ENCODE results near the gene PPM1D. TPM values are rescaled to one million over a fixed set of nuclear protein-coding genes. Genes with fewer than 3 reads are reported as not detected.
A peak's percentile ranks its signal among the peaks of the same experiment; 100 is the strongest.

The PPM1D gene
- total and polyA plus RNA-seq, 10 donors = 2.7 to 19.8 (median 16.1) TPM

DNA sequence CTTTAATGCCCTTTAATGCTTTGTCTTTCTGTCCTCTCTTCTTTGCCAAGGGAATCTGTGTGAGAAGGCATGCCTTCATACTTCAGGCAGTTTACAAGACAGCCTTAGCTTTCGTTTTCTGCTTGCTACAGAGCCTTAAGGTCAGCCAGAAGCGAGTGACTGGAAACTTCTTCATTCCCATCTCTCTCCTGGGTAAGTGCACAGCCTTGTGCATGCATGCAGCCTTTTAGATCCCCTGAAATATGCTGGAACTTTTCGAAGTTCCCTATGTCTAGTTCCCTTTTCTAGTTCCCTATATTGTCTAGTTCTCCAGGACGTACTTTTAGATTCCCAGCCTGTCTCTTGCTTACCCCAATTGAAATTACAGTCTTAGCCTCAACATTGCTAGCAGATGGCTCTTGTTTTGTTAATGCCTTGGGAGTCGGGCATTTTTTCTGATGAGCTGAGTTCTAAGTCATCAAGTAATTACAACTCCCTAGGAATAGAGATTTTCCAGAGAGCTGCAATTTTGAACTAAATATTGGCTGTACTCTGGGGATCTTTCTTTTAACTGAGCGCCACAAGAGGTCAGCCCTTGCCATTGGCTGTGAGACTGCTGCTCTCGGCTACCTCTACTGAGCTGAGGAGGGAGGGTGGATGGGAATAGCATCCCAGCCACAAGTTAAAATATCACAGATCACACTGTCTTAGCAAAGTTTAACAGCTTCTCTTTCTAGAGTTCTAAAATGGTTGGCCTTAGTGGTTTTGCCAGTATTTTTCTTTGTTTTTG is 22.7 kb upstream of the PPM1D start:
- Histone ChIP-seq H3K9me3 (no peaks in the 10 kb centered on the region), H3K27me3 (replicated peaks in 1 of 7) (no peaks in the 10 kb centered on the region), H3K27ac (peak overlapping the region in 7 of 8 donors; percentile 22 to 64 (median 53)), H3K36me3 (no peaks in the 10 kb centered on the region), H3K4me3 (peak overlapping the region in 5 of 8 donors; percentile 0 to 41 (median 10)), H3K4me1 (peaks cover 0 to 40% (median 13%) of the 10 kb centered on the region in 6 donors)
- TF ChIP-seq POLR2AphosphoS5 (IDR thresholded peaks at IDR 0.05) = no peak
- TF ChIP-seq POLR2A (IDR thresholded peaks at IDR 0.05) = no peak
- TF ChIP-seq, protein P1, sequence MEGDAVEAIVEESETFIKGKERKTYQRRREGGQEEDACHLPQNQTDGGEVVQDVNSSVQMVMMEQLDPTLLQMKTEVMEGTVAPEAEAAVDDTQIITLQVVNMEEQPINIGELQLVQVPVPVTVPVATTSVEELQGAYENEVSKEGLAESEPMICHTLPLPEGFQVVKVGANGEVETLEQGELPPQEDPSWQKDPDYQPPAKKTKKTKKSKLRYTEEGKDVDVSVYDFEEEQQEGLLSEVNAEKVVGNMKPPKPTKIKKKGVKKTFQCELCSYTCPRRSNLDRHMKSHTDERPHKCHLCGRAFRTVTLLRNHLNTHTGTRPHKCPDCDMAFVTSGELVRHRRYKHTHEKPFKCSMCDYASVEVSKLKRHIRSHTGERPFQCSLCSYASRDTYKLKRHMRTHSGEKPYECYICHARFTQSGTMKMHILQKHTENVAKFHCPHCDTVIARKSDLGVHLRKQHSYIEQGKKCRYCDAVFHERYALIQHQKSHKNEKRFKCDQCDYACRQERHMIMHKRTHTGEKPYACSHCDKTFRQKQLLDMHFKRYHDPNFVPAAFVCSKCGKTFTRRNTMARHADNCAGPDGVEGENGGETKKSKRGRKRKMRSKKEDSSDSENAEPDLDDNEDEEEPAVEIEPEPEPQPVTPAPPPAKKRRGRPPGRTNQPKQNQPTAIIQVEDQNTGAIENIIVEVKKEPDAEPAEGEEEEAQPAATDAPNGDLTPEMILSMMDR (IDR thresholded peaks at IDR 0.05 in 8 of 11, conservative IDR thresholded peaks at IDR 0.05 in 3 of 11) = no peak
- intact Hi-C loops (cut with DNase I; ENCODE audit: low total_unique reads) = no loop called here
- 27 to 34% (median 29%) methylated on average over 7 of the region's 7 CpGs for WGBS, 5 donors
- no peak for DNase-seq

DNA sequence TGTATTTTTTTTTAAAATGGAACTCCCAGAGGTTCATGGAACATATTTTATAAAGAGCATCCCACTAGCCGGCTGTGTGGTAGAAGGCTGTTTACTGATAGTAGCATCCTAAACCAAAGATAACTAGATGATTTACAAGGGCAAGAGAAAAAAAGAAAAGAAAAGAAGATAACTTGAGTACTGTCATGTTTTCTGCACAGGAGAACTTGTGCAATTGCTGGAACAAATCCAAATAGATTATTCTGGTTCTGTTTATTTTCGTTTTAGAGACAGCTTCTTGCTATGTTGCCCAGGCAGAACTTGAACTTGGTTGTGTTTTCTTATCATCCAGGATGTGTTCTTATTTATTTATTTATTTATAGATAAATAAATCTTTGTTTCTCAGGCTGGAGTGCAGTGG is 20.9 kb upstream of the PPM1D start:
- Histone ChIP-seq H3K27ac (peak overlapping the region in 1 of 8 donors; percentile 22), H3K4me3 (no peak overlapping the region), H3K36me3 (no peaks in the 10 kb centered on the region), H3K9me3 (no peaks in the 10 kb centered on the region), H3K27me3 (replicated peaks in 1 of 7) (no peaks in the 10 kb centered on the region), H3K4me1 (peaks cover 0 to 32% (median 9%) of the 10 kb centered on the region in 6 donors)
- intact Hi-C loops (cut with DNase I; ENCODE audit: low total_unique reads) = no loop called here
- no peak for DNase-seq
- TF ChIP-seq POLR2AphosphoS5 (IDR thresholded peaks at IDR 0.05) (no peak), POLR2A (IDR thresholded peaks at IDR 0.05) (no peak)
- TF ChIP-seq, protein P1 (IDR thresholded peaks at IDR 0.05 in 8 of 11, conservative IDR thresholded peaks at IDR 0.05 in 3 of 11) = no peak
- WGBS, 5 donors = 57 to 75% (median 67%) methylated on average over 2 of the region's 2 CpGs

DNA sequence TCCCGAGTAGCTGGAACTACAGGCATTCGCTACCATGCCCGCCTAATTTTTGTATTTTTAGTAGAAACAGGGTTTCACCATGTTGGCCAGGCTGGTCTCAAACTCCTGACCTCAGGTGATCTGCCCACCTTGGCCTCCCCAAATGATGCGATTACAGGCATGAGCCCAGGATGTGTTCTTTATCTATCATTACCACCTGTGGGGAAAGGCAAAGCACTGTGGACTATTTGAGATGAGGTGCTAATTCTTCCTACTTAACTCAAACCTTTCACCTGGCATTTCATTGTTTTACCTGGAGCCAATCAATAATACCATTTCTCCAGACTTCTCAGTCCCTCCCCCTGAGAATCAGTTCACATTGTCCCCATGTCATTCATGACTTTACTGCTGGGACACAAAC is 20.4 kb upstream of the PPM1D start:
- no peak for DNase-seq
- Histone ChIP-seq H3K9me3 (no peaks in the 10 kb centered on the region), H3K4me1 (peaks cover 0 to 32% (median 9%) of the 10 kb centered on the region in 6 donors), H3K27me3 (replicated peaks in 1 of 7) (no peaks in the 10 kb centered on the region), H3K4me3 (no peak overlapping the region), H3K36me3 (no peaks in the 10 kb centered on the region), H3K27ac (peak overlapping the region in 1 of 8 donors; percentile 22)
- intact Hi-C loops (cut with DNase I; ENCODE audit: low total_unique reads) = no loop called here
- TF ChIP-seq POLR2A (IDR thresholded peaks at IDR 0.05) (no peak), POLR2AphosphoS5 (IDR thresholded peaks at IDR 0.05) (no peak)
- WGBS, 5 donors = 86 to 94% (median 90%) methylated on average over 4 of the region's 4 CpGs

DNA sequence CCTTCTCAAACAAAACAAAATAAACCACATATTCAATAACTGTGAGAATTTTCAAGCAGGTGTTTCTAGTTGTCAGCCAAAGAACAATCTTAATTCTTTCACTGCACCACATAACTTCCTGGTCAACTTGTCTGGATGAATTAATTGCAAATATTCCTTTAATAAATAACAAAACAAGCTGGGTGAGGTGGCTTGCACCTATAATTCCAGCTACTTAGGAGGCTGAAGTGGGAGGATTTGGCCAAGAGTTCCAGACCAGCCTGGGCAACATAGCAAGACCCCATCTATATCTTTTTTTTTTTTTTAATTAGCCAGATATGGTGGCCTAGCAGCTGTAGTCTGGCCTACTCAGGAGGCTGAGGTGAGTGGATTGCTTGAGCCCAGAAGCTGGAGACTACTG is 17.0 kb upstream of the PPM1D start:
- Histone ChIP-seq H3K9me3 (no peaks in the 10 kb centered on the region), H3K4me1 (peaks cover 0 to 18% (median 0%) of the 10 kb centered on the region in 6 donors), H3K36me3 (no peaks in the 10 kb centered on the region), H3K4me3 (no peak overlapping the region), H3K27ac (no peak overlapping the region), H3K27me3 (replicated peaks in 1 of 7) (no peaks in the 10 kb centered on the region)
- no peak for DNase-seq
- intact Hi-C loops (cut with DNase I; ENCODE audit: low total_unique reads) = no loop called here
- no peak for TF ChIP-seq POLR2AphosphoS5 (IDR thresholded peaks at IDR 0.05)
- TF ChIP-seq POLR2A (IDR thresholded peaks at IDR 0.05) = no peak

DNA sequence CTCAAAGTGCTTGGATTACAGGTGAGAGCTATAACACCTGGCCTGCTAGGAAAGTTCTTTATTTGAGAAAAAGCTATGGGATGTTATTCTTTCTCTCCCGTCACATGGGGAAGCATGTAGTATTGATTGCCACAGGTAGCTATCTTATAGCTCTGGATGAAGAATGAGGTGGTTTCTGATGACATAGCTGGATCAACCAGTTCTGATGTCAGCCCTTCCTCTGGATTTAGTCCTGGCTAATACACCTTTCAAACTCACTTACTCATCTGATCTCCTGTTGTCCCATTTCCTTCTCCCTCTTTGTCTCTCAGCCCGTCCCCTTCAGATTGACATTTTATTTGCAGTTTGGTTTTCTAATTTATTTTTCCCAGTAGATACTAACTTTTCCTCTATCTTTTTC is 14.1 kb upstream of the PPM1D start:
- intact Hi-C loops (cut with DNase I; ENCODE audit: low total_unique reads) = no loop called here
- no peak for TF ChIP-seq POLR2AphosphoS5 (IDR thresholded peaks at IDR 0.05)
- TF ChIP-seq, protein P1 (IDR thresholded peaks at IDR 0.05 in 8 of 11, conservative IDR thresholded peaks at IDR 0.05 in 3 of 11) = no peak
- no peak for TF ChIP-seq POLR2A (IDR thresholded peaks at IDR 0.05)

More for the DNA sequence above, 14.1 kb upstream of the PPM1D start:
- Histone ChIP-seq H3K4me1 (no peaks in the 10 kb centered on the region), H3K36me3 (no peaks in the 10 kb centered on the region), H3K27me3 (replicated peaks in 1 of 7) (peaks cover 0 to 14% (median 0%) of the 10 kb centered on the region in 7 donors), H3K27ac (no peak overlapping the region), H3K4me3 (no peak overlapping the region), H3K9me3 (no peaks in the 10 kb centered on the region)
- 86 to 94% (median 91%) methylated on average over 2 of the region's 2 CpGs for WGBS, 5 donors
- no peak for DNase-seq
